Naive thymus-derived CD8-positive, alpha-beta T cell (primary cell): Measurements from ENCODE around the gene SPRING1. TPM values are rescaled to one million over a fixed set of nuclear protein-coding genes. Genes with fewer than 3 reads are reported as not detected.

Source experiments
- ATAC-seq, 2 donors: fragments of 150-1000 bp; cut with Tn5 transposase in 1 of 2; sonication (Bioruptor Pico), chemical (Tn5 transposase) in 1 of 2; 1 replicate in 1 of 2; 2 replicates in 1 of 2; pipeline ENCODE4 v1.10.0; 2021; ENCODE audit warnings: mild to moderate bottlenecking in 2 of 2, moderate library complexity in 2 of 2
- POLR2A ChIA-PET: fragments of 350-600 bp; sonication (Branson Sonifier 250); formaldehyde crosslinking; loops from one replicate; lab custom pipeline; 2021; ENCODE audit warnings: antibody characterized with exemption; lab: Charles Lee
- DNase-seq, 10 donors: peaks; one replicate each; pipeline versions ENCODE4 v3.0.0 to v3.0.0-alpha.2; 2020 to 2022
- H3K27ac Mint-ChIP-seq, 10 donors: one replicate each; pipeline ENCODE4 v1.8.0; 2020 to 2022; ENCODE audit warnings: mild to moderate bottlenecking in 10 of 10, mixed read lengths in 10 of 10, moderate library complexity in 4 of 10, inconsistent platforms in 1 of 10
- H3K27me3 Mint-ChIP-seq, 5 donors: one replicate each; pipeline ENCODE4 v1.8.0; 2021 to 2022; ENCODE audit warnings: mixed read lengths in 5 of 5
- H3K36me3 Mint-ChIP-seq, 3 donors: one replicate each; pipeline ENCODE4 v1.8.0; 2020 to 2022; ENCODE audit warnings: mixed read lengths in 3 of 3, mild to moderate bottlenecking in 2 of 3, inconsistent platforms in 1 of 3
- H3K4me1 Mint-ChIP-seq, 4 donors: one replicate each; pipeline ENCODE4 v1.8.0; 2021 to 2022; ENCODE audit warnings: mixed read lengths in 4 of 4
- H3K4me3 Mint-ChIP-seq, 10 donors: one replicate each; pipeline ENCODE4 v1.8.0; 2020 to 2022; ENCODE audit warnings: mild to moderate bottlenecking in 10 of 10, mixed read lengths in 10 of 10, moderate library complexity in 6 of 10, inconsistent platforms in 1 of 10
- H3K9me3 Mint-ChIP-seq, 9 donors: one replicate each; pipeline ENCODE4 v1.8.0; 2020 to 2022; ENCODE audit warnings: mixed read lengths in 9 of 9, mild to moderate bottlenecking in 3 of 9, inconsistent platforms in 1 of 9, moderate library complexity in 1 of 9
- polyA plus RNA-seq, 3 donors: library from polyadenylated mRNA; unstranded; fragments of 300-500 nt; fragmentation: Illumina TruSeq; gene quantifications; one replicate each; pipeline ENCODE4 v1.2.3, GENCODE V29; 2021
- total RNA-seq, 8 experiments: library from RNA in 2 of 8; stranded (reverse) in 2 of 8; gene quantifications; one replicate each; pipeline ENCODE4 v1.2.3 and lab custom pipeline; 2021 to 2026

The SPRING1 gene
- total and polyA plus RNA-seq, 5 experiments from 2014 or later, result 14.6 to 24.2 (median 18.9) TPM

DNA sequence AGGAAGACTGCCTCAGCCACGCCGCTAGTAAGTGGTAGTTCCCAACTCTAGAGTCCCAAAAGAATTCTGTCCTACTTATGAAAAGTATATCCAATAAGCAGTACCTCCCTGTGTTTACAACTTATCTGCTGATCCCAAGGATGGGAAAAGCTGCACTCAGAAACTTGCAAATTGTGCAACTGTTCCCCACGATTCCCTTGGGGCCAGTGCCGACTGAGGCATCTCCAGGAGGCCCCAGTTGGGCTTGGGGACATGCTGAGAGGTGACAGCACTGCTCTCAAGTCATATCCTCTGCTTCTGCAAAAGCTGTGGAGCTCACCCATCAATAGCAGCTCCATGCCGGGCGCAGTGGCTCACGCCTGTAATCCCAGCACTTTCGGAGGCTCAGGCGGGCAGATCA lies 23.7 kb downstream of the SPRING1 start:
- DNase-seq, result no peak
- Mint-ChIP-seq H3K9me3 (no peaks in the 10 kb centered on the region), H3K36me3 (peaks cover 0 to 45% (median 2%) of the 10 kb centered on the region in 3 donors), H3K27me3 (peaks cover 0 to under 1% (median 0%) of the 10 kb centered on the region in 5 donors), H3K4me3 (no peak overlapping the region), H3K4me1 (peaks cover 1 to 3% (median 2%) of the 10 kb centered on the region in 4 donors), H3K27ac (peak overlapping the region in 2 of 10 donors; percentile 40 to 53)
- POLR2A ChIA-PET, result no interaction called here
- ATAC-seq, result no peak

DNA sequence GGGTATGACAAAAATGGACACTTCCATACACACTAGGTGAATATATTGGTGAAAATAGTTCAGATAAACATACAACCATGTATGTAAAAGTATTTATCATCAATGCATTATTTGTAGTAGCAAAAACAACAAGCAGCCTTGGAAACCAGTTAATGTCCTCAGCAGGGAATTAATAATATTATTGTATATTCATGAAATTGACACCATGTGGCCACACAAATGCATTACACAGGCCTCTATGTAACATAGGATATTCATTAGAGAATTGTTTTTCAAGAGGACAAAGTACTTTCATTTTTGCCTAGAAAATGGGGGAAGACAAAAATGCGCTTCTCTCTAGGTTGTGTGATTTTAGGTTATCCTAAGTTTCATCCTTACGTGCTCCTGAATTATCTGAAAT lies 24.3 kb downstream of the SPRING1 start:
- Mint-ChIP-seq H3K4me3 (no peak overlapping the region), H3K27me3 (peaks cover 0 to 7% (median 0%) of the 10 kb centered on the region in 5 donors), H3K36me3 (peaks cover 0 to 39% (median 2%) of the 10 kb centered on the region in 3 donors), H3K27ac (peak overlapping the region in 6 of 10 donors; percentile 1 to 74 (median 48)), H3K9me3 (no peaks in the 10 kb centered on the region), H3K4me1 (peaks cover 5 to 10% (median 8%) of the 10 kb centered on the region in 4 donors)
- POLR2A ChIA-PET, result no interaction called here
- DNase-seq, result no peak
- no peak for ATAC-seq

GRCh38 chr12:116712458-116713303 lies 25.2 kb downstream of the SPRING1 start:
- H3K4me3 Mint-ChIP-seq, result no peak overlapping the region
- ATAC-seq (no peak), DNase-seq (no peak)
- H3K27me3 Mint-ChIP-seq, result peaks cover 0 to 8% (median 0%) of the 10 kb centered on the region in 5 donors
- peaks cover 7 to 16% (median 12%) of the 10 kb centered on the region in 4 donors for H3K4me1 Mint-ChIP-seq
- no peaks in the 10 kb centered on the region for H3K9me3 Mint-ChIP-seq
- peak overlapping the region in 5 of 10 donors; percentile 8 to 65 (median 33) for H3K27ac Mint-ChIP-seq
- peaks cover 0 to 30% (median 2%) of the 10 kb centered on the region in 3 donors for H3K36me3 Mint-ChIP-seq
- POLR2A ChIA-PET, result no interaction called here

GRCh38 chr12:116710370-116711150 lies 27.3 kb downstream of the SPRING1 start:
- peaks cover 7 to 17% (median 13%) of the 10 kb centered on the region in 4 donors for H3K4me1 Mint-ChIP-seq
- H3K27ac Mint-ChIP-seq, result peak overlapping the region in 4 of 10 donors; percentile 11 to 69 (median 52)
- no peaks in the 10 kb centered on the region for H3K9me3 Mint-ChIP-seq
- POLR2A ChIA-PET, result interaction anchor here (0.5 kb wide), 1 partner anchor 52 kb away, joined by 3 read pairs; no protein-coding TSS in a partner anchor
- ATAC-seq (no peak), DNase-seq (no peak)
- H3K36me3 Mint-ChIP-seq, result peaks cover 0 to 9% (median 0%) of the 10 kb centered on the region in 3 donors
- H3K4me3 Mint-ChIP-seq, result no peak overlapping the region
- peaks cover 0 to 8% (median 2%) of the 10 kb centered on the region in 5 donors for H3K27me3 Mint-ChIP-seq

DNA sequence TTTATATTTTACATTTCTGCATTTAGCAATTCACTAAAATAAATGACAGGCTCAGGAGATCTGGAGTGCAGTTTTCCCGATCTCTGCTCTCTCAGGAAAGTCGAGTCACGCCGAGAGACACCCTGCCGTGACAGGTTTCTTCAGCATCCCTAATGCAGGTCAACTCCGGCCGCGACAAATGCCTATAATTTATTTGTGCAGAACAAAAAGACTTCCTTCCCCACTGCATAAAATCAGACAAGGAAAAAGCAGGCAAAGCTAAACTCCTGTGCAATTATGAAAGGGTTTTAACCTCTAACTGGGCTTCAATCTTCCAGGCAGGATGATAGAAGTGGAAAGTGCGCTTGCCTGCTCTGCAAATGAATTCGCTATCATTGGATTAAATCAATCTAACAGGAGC lies 28.1 kb downstream of the SPRING1 start:
- Mint-ChIP-seq H3K27me3 (peaks cover 0 to 8% (median 2%) of the 10 kb centered on the region in 5 donors), H3K4me1 (peaks cover 7 to 17% (median 13%) of the 10 kb centered on the region in 4 donors), H3K27ac (no peak overlapping the region), H3K36me3 (peaks cover 0 to 4% (median 0%) of the 10 kb centered on the region in 3 donors), H3K9me3 (no peaks in the 10 kb centered on the region), H3K4me3 (no peak overlapping the region)
- no peak for ATAC-seq
- POLR2A ChIA-PET, result interaction anchor here (0.5 to 0.6 kb wide), 2 partner anchors 17 to 53 kb away, joined by 3 to 6 read pairs; no protein-coding TSS in a partner anchor
- no peak for DNase-seq

- Mint-ChIP-seq H3K27ac (peak overlapping the region in 4 of 10 donors; percentile 34 to 54 (median 42)), H3K36me3 (peaks cover 0 to 2% (median 0%) of the 10 kb centered on the region in 3 donors), H3K4me1 (peaks cover 7 to 15% (median 13%) of the 10 kb centered on the region in 4 donors), H3K27me3 (peaks cover 0 to 8% (median 2%) of the 10 kb centered on the region in 5 donors), H3K4me3 (peak overlapping the region; percentile 2 to 74 (median 58)), H3K9me3 (no peaks in the 10 kb centered on the region)
- POLR2A ChIA-PET, result interaction anchor here (0.5 to 0.6 kb wide), 2 partner anchors 17 to 375 kb away, joined by 5 to 6 read pairs; no protein-coding TSS in a partner anchor
- peak; percentile 24 to 69 (median 48) for DNase-seq
- peak; percentile 90 to 96 for ATAC-seq
These were observed 28.8 kb downstream of the SPRING1 start for GRCh38 chr12:116708826-116709756.

GRCh38 chr12:116707751-116708150 lies 30.1 kb downstream of the SPRING1 start:
- Mint-ChIP-seq H3K36me3 (no peaks in the 10 kb centered on the region), H3K9me3 (no peaks in the 10 kb centered on the region), H3K4me1 (peaks cover 8 to 18% (median 17%) of the 10 kb centered on the region in 4 donors), H3K27ac (peak overlapping the region in 1 of 10 donors; percentile 44), H3K27me3 (peaks cover 2 to 18% (median 4%) of the 10 kb centered on the region in 5 donors), H3K4me3 (no peak overlapping the region)
- ATAC-seq (no peak), DNase-seq (no peak)
- POLR2A ChIA-PET, result no interaction called here

- ATAC-seq, result peak; percentile 58 to 79
- H3K4me3 Mint-ChIP-seq, result peak overlapping the region in 1 of 10 donors; percentile 55
- POLR2A ChIA-PET, result no interaction called here
These were observed 34.6 kb downstream of the SPRING1 start for GRCh38 chr12:116703214-116703795.

GRCh38 chr12:116701432-116701831 lies 36.4 kb downstream of the SPRING1 start:
- Mint-ChIP-seq H3K27ac (no peak overlapping the region), H3K9me3 (no peaks in the 10 kb centered on the region), H3K4me3 (no peak overlapping the region), H3K36me3 (no peaks in the 10 kb centered on the region), H3K27me3 (peaks cover 5 to 14% (median 6%) of the 10 kb centered on the region in 5 donors), H3K4me1 (peaks cover 2 to 6% (median 2%) of the 10 kb centered on the region in 4 donors)
- ATAC-seq, result no peak
- POLR2A ChIA-PET, result no interaction called here
- no peak for DNase-seq

More at GRCh38 chr12:116703214-116703795, 34.6 kb downstream of the SPRING1 start:
- Mint-ChIP-seq H3K4me1 (peaks cover 2 to 8% (median 7%) of the 10 kb centered on the region in 4 donors), H3K27ac (peak overlapping the region in 1 of 10 donors; percentile 74), H3K36me3 (no peaks in the 10 kb centered on the region), H3K27me3 (peaks cover 2 to 9% (median 4%) of the 10 kb centered on the region in 5 donors), H3K9me3 (no peaks in the 10 kb centered on the region)
- DNase-seq, result peak; percentile 40 to 81 (median 58)

GRCh38 chr12:116700066-116700465 lies 37.8 kb downstream of the SPRING1 start:
- H3K4me3 Mint-ChIP-seq, result no peak overlapping the region
- no peaks in the 10 kb centered on the region for H3K9me3 Mint-ChIP-seq
- no peak overlapping the region for H3K27ac Mint-ChIP-seq
- POLR2A ChIA-PET, result no interaction called here
- H3K27me3 Mint-ChIP-seq, result peaks cover 9 to 27% (median 15%) of the 10 kb centered on the region in 5 donors
- DNase-seq, result no peak
- H3K36me3 Mint-ChIP-seq, result no peaks in the 10 kb centered on the region
- ATAC-seq, result no peak
- H3K4me1 Mint-ChIP-seq, result peaks cover 2 to 13% (median 6%) of the 10 kb centered on the region in 4 donors

DNA sequence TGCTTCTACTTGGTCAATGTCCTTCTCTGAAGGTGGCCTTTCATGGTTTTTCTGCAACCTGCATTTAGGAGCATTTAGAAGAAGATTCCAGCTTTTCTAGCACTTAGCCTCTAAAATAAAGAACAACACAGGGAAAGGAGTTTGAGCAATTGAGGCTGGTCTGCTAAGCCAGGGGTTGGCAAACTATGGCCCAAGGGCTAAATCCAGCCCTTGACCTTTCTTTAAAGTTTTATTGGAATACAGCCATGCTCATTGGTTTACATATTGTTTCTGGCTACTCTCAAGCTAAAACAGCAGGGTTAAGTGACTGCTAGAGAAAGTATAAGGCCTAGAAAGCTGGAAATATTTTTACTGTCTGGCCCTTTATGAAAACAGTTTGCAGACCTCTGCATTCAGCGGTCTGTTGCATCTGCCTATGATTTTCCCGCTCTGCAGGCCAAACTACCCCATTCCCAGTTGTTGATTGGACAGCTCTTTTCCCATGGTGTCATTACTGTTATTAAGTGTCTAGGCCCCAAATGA lies 39.3 kb downstream of the SPRING1 start:
- peaks cover 4 to 27% (median 12%) of the 10 kb centered on the region in 4 donors for H3K4me1 Mint-ChIP-seq
- no peak for DNase-seq
- POLR2A ChIA-PET, result no interaction called here
- no peak overlapping the region for H3K4me3 Mint-ChIP-seq
- H3K27me3 Mint-ChIP-seq, result peaks cover 15 to 40% (median 25%) of the 10 kb centered on the region in 5 donors
- no peak overlapping the region for H3K27ac Mint-ChIP-seq
- no peak for ATAC-seq
- no peaks in the 10 kb centered on the region for H3K36me3 Mint-ChIP-seq
- no peaks in the 10 kb centered on the region for H3K9me3 Mint-ChIP-seq
